HepG2 (cell line): ENCODE data around the gene AGXT. TPM values are rescaled to one million over a fixed set of nuclear protein-coding genes. Genes with fewer than 3 reads are reported as not detected.
A peak's percentile ranks its signal among the peaks of the same experiment; 100 is the strongest.

Experiments
- EED ChIP-seq: sonication (generic); formaldehyde crosslinking; IDR thresholded peaks from 2 replicates; pipeline ENCODE4 v1.5.0; 2020; ENCODE audit warnings: mild to moderate bottlenecking, missing genetic modification reagents
- EP300 ChIP-seq, 3 experiments: sonication (generic) in 1 of 3; formaldehyde crosslinking in 1 of 3; IDR thresholded peaks; 2 replicates each; pipeline versions ENCODE4 v1.5.1 to v1.6.1; 2011 to 2020; ENCODE audit warnings: low read depth in 2 of 3, low read length in 2 of 3, borderline replicate concordance in 1 of 3, improper control_type of control experiment in 1 of 3, mild to moderate bottlenecking in 1 of 3, missing genetic modification reagents in 1 of 3, moderate library complexity in 1 of 3
- FOSL1 ChIP-seq: sonication (generic); formaldehyde crosslinking; IDR thresholded peaks from 2 replicates; pipeline ENCODE4 v1.9.0; 2021; ENCODE audit warnings: missing genetic modification reagents, borderline replicate concordance
- HNRNPH1 ChIP-seq: fragments of 200-400 bp; formaldehyde crosslinking; optimal IDR thresholded peaks from 2 replicates; pipeline ENCODE3; 2017; ENCODE audit warnings: mild to moderate bottlenecking, low read depth, low read length
- JDP2 ChIP-seq: sonication (generic); formaldehyde crosslinking; IDR thresholded peaks from 2 replicates; pipeline ENCODE4 v1.8.1; 2022; ENCODE audit warnings: missing genetic modification reagents, borderline replicate concordance
- MAFG ChIP-seq: sonication (generic); formaldehyde crosslinking; IDR thresholded peaks from 2 replicates; pipeline ENCODE4 v1.5.1; 2020; ENCODE audit warnings: mild to moderate bottlenecking, missing genetic modification reagents
- MBNL3 ChIP-seq: fragments of 250-450 bp; sonication (Bioruptor Pico); conservative IDR thresholded peaks from 2 replicates; pipeline ENCODE4 v1.8.0; 2022; ENCODE audit warnings: mild to moderate bottlenecking, inconsistent platforms
- NFATC3 ChIP-seq: sonication (generic); formaldehyde crosslinking; IDR thresholded peaks from 2 replicates; pipeline ENCODE4 v1.5.1; 2020; ENCODE audit warnings: mild to moderate bottlenecking, missing genetic modification reagents
- NKX3-1 ChIP-seq: sonication (generic); formaldehyde crosslinking; IDR thresholded peaks from 2 replicates; pipeline ENCODE4 v1.5.0; 2020; ENCODE audit warnings: missing genetic modification reagents
- NONO ChIP-seq, 2 experiments: fragments of 450-650 bp in 1 of 2; sonication (generic) in 1 of 2; formaldehyde crosslinking in 1 of 2; IDR thresholded peaks in 1 of 2; conservative IDR thresholded peaks in 1 of 2; 2 replicates each; pipeline versions ENCODE4 v1.6.1 to v1.8.0; 2017 to 2022; ENCODE audit warnings: mild to moderate bottlenecking in 1 of 2, missing genetic modification reagents in 1 of 2, moderate library complexity in 1 of 2
- SP5 ChIP-seq: IDR thresholded peaks from 2 replicates; pipeline ENCODE4 v1.6.1; 2016; ENCODE audit warnings: low read depth, borderline replicate concordance
- TMF1 ChIP-seq: sonication (generic); formaldehyde crosslinking; IDR thresholded peaks from 2 replicates; pipeline ENCODE4 v1.8.1; 2022; ENCODE audit warnings: low read depth, missing genetic modification reagents
- ZC3H4 ChIP-seq: sonication (generic); formaldehyde crosslinking; IDR thresholded peaks from 2 replicates; pipeline ENCODE4 v1.4.0; 2020; ENCODE audit warnings: missing genetic modification reagents, borderline replicate concordance
- ZNF136 ChIP-seq: sonication (generic); formaldehyde crosslinking; IDR thresholded peaks from 2 replicates; pipeline ENCODE4 v1.8.1; 2022; ENCODE audit warnings: low read depth, mild to moderate bottlenecking, moderate library complexity, missing genetic modification reagents
- ZNF777 ChIP-seq: sonication (generic); formaldehyde crosslinking; IDR thresholded peaks from 2 replicates; pipeline ENCODE4 v1.4.0; 2020; ENCODE audit warnings: missing genetic modification reagents
- ZSCAN22 ChIP-seq: sonication (generic); formaldehyde crosslinking; IDR thresholded peaks from 2 replicates; pipeline ENCODE4 v1.4.0; 2020; ENCODE audit warnings: mild to moderate bottlenecking, missing genetic modification reagents
- ZZZ3 ChIP-seq: sonication (generic); formaldehyde crosslinking; IDR thresholded peaks from 2 replicates; pipeline ENCODE4 v1.4.0; 2020; ENCODE audit warnings: missing genetic modification reagents, mild to moderate bottlenecking, borderline replicate concordance
- polyA plus RNA-seq, 8 experiments: library from polyadenylated mRNA; depleted of rRNA in 3 of 8; stranded (reverse) in 7 of 8; unstranded in 1 of 8; fragments of >200 nt; fragmentation: Illumina TruSeq in 4 of 8; extraction: Trizol in 4 of 8; gene quantifications; 2 replicates each; pipeline versions ENCODE4 v1.2.1 to v1.2.3, GENCODE V29; 2011 to 2016; ENCODE audit warnings: low read depth in 4 of 8, missing spikeins in 1 of 8, mixed read lengths in 1 of 8; ENCODE audit not compliant: insufficient read depth in 1 of 8
- total RNA-seq, 5 experiments: library from RNA; depleted of rRNA; stranded (reverse); fragments of >200 nt; fragmentation: Illumina TruSeq; extraction: Trizol; gene quantifications; 2 replicates each; pipeline ENCODE4 v1.2.3, GENCODE V29; 2016; ENCODE audit warnings: low read depth in 1 of 5
- TF ChIP-seq, protein P1 (sequence below): IDR thresholded peaks from 2 replicates; pipeline ENCODE4 v1.6.1; 2012; ENCODE audit warnings: low read length, improper control_type of control experiment
- TF ChIP-seq, protein P2 (sequence below): sonication (generic); formaldehyde crosslinking; IDR thresholded peaks from 2 replicates; pipeline ENCODE4 v1.8.0; 2022; ENCODE audit warnings: mild to moderate bottlenecking, missing genetic modification reagents
- TF ChIP-seq, protein P3 (sequence below): sonication (generic); formaldehyde crosslinking; IDR thresholded peaks from 2 replicates; pipeline ENCODE4 v1.8.0; 2022; ENCODE audit warnings: mild to moderate bottlenecking, missing genetic modification reagents, moderate library complexity
- TF ChIP-seq, protein P4 (sequence below): IDR thresholded peaks from 2 replicates; pipeline ENCODE4 v1.6.1; 2012; ENCODE audit warnings: low read depth, low read length, improper control_type of control experiment

Gene AGXT
- total and polyA plus RNA-seq, 2 of the 13 experiments (the other 11 are each of a cell fraction or from before 2014, with no cell fraction given) = 41.9 to 96.1 TPM

DNA sequence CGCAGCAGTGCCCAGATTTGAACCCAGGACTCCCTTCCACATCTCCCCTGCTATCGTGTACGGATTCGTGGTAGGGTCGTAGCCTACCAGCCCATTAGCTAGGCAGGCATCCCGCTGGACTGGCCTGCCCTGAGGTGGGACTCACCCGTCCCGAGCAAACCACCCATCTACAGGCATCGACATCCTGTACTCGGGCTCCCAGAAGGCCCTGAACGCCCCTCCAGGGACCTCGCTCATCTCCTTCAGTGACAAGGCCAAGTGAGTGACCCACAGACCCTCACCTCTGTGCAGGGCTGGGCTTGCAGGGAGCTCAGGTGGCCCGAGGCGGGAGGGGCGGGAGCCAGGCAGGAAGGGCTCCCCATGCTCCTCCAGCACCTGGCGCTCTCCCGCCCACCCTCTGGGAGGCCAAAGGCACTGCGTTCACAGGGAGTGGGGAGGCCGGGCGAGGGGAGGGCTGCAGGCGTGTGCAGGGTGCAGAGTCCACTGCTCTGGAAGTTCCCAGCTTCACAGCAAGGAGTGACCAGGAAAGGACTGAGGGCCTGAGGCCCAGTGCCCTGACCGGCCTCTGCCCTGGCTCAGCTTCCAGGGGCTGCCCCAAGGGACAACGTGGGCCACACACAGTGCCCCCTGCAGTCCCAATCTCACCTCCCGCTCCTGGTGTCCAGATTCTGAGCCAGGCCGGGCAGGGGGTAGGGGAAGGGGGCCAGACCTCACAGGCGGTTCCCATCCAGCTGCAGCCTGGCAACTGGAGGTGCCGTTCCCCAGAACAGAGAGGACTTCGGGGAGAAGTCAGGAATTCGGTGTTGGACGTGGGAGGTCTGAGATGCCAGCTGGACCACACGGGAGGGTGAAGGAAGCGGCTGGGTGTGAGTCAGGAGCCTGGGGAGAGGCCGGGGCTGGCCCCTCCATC, 5.4 kb downstream of the AGXT start (continued):
- TF ChIP-seq NKX3-1 (CRISPR knock-in tag) = no peak; the same call in 1 of the 2 replicates
- TF ChIP-seq ZZZ3 (CRISPR knock-in tag) = peak; percentile 83; the same call in 1 of the 2 replicates
- TF ChIP-seq, protein P1, sequence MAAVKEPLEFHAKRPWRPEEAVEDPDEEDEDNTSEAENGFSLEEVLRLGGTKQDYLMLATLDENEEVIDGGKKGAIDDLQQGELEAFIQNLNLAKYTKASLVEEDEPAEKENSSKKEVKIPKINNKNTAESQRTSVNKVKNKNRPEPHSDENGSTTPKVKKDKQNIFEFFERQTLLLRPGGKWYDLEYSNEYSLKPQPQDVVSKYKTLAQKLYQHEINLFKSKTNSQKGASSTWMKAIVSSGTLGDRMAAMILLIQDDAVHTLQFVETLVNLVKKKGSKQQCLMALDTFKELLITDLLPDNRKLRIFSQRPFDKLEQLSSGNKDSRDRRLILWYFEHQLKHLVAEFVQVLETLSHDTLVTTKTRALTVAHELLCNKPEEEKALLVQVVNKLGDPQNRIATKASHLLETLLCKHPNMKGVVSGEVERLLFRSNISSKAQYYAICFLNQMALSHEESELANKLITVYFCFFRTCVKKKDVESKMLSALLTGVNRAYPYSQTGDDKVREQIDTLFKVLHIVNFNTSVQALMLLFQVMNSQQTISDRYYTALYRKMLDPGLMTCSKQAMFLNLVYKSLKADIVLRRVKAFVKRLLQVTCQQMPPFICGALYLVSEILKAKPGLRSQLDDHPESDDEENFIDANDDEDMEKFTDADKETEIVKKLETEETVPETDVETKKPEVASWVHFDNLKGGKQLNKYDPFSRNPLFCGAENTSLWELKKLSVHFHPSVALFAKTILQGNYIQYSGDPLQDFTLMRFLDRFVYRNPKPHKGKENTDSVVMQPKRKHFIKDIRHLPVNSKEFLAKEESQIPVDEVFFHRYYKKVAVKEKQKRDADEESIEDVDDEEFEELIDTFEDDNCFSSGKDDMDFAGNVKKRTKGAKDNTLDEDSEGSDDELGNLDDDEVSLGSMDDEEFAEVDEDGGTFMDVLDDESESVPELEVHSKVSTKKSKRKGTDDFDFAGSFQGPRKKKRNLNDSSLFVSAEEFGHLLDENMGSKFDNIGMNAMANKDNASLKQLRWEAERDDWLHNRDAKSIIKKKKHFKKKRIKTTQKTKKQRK = no peak
- TF ChIP-seq JDP2 (CRISPR knock-in tag) = no peak
- no peak for TF ChIP-seq ZNF777 (CRISPR knock-in tag)
- TF ChIP-seq, protein P2, sequence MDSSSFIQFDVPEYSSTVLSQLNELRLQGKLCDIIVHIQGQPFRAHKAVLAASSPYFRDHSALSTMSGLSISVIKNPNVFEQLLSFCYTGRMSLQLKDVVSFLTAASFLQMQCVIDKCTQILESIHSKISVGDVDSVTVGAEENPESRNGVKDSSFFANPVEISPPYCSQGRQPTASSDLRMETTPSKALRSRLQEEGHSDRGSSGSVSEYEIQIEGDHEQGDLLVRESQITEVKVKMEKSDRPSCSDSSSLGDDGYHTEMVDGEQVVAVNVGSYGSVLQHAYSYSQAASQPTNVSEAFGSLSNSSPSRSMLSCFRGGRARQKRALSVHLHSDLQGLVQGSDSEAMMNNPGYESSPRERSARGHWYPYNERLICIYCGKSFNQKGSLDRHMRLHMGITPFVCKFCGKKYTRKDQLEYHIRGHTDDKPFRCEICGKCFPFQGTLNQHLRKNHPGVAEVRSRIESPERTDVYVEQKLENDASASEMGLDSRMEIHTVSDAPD (CRISPR knock-in tag) = peak; percentile 72
- TF ChIP-seq SP5 (CRISPR knock-in tag) = peak; percentile 98
- TF ChIP-seq, protein P3, sequence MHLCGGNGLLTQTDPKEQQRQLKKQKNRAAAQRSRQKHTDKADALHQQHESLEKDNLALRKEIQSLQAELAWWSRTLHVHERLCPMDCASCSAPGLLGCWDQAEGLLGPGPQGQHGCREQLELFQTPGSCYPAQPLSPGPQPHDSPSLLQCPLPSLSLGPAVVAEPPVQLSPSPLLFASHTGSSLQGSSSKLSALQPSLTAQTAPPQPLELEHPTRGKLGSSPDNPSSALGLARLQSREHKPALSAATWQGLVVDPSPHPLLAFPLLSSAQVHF (CRISPR knock-in tag) = no peak
- TF ChIP-seq TMF1 = peak; percentile 44; the same call in 1 of the 2 replicates
- TF ChIP-seq ZC3H4 (CRISPR knock-in tag) = no peak
- TF ChIP-seq MAFG = no peak
- TF ChIP-seq EED (CRISPR knock-in tag) = no peak; the same call in 1 of the 2 replicates
- TF ChIP-seq MBNL3 (CRISPR knock-in tag) = no peak
- peak; percentile 43; the same call in 1 of the 2 replicates for TF ChIP-seq ZSCAN22 (CRISPR knock-in tag)
- peak; percentile 90; the same call in 1 of the 2 replicates for TF ChIP-seq ZNF136 (CRISPR knock-in tag)
- peak; percentile 48 to 80; a peak in 3 of 4 replicates for TF ChIP-seq EP300 (IDR thresholded peaks at IDR 0.05; ENCODE audit: low read depth in 2 of 2, low read length in 2 of 2)
- peak; percentile 67 for TF ChIP-seq EP300 (CRISPR knock-in tag; IDR thresholded peaks at IDR 0.05; ENCODE audit: borderline replicate concordance)
- no peak for TF ChIP-seq HNRNPH1
- TF ChIP-seq, protein P4, sequence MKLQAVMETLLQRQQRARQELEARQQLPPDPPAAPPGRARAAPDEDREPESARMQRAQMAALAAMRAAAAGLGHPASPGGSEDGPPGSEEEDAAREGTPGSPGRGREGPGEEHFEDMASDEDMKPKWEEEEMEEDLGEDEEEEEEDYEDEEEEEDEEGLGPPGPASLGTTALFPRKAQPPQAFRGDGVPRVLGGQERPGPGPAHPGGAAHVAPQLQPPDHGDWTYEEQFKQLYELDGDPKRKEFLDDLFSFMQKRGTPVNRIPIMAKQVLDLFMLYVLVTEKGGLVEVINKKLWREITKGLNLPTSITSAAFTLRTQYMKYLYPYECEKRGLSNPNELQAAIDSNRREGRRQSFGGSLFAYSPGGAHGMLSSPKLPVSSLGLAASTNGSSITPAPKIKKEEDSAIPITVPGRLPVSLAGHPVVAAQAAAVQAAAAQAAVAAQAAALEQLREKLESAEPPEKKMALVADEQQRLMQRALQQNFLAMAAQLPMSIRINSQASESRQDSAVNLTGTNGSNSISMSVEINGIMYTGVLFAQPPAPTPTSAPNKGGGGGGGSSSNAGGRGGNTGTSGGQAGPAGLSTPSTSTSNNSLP = no peak; the same call in 1 of the 2 replicates
- TF ChIP-seq FOSL1 (CRISPR knock-in tag) = no peak
- no peak for TF ChIP-seq NONO (IDR thresholded peaks at IDR 0.05)
- TF ChIP-seq NONO (CRISPR knock-in tag; conservative IDR thresholded peaks at IDR 0.05) = peak; percentile 70
- TF ChIP-seq NFATC3 (CRISPR knock-in tag) = no peak
